GDM1 (cell line): ENCODE measurements around the gene ACBD6.
"Not testable (repeated sequence)": the region's sequence is repeated elsewhere in the genome, so short reads cannot be mapped to it uniquely, and the experiment has no call there.

Experiments used
- DNase-seq: peaks from one replicate; lab custom pipeline; 2025; lab: John Stamatoyannopoulos, UW

Gene ACBD6

DNA sequence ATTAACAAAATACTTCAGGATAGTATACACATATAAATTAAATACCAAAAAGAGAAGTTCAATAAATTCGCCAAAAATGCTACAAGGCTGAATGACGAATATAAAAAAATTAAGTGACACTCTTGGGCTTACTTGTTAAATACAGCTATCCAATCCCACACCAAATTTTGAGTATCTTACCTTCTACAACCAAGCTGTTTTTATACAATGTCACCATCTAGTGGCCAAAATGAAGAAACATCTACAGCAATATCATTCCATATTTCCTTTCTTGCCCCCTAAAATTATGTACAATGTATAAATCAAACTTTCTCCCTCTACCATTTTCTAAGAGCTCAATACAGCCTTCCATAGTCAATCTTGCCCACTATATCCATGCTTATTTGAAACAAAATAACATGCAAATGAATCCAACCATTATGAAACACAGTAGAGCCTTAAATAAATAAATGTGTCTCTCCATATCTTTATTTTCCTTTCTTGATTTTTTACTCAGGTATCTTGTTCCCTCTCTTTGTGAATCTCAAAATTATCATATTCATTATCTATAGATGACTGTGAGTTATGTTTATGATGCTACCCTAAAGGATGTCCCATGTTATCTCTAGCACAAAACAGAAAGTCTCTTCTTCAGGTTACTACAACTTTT, 86.3 kb downstream of the ACBD6 start:
- no peak for DNase-seq

DNA sequence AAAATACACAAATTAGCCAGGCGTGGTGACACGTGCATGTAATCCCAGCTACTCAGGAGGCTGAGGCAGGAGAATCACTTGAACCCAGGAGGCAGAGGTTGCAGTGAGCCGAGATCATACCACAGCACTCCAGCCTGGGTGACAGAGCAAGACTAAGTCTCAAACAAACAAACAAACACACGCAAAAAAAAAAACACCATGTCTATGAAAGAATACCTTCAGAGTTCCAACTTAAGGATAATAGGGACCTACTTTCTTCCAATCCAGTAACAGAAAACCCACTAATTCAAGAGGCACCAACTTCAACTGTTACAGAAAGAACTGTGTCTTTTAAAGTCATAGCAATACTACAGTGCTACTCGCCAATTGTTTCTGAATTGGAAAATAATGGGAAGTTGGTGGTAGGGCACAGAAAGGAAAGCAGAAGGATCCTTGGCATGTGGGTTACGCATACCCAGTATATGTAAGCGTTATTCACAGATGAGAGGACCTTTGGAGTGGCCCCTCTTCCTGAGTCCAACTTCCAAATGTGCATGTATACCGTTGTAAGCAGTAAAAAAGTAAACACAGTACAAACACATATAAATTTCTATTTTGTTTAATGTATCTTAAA, 87.0 kb downstream of the ACBD6 start:
- DNase-seq = no peak

DNA sequence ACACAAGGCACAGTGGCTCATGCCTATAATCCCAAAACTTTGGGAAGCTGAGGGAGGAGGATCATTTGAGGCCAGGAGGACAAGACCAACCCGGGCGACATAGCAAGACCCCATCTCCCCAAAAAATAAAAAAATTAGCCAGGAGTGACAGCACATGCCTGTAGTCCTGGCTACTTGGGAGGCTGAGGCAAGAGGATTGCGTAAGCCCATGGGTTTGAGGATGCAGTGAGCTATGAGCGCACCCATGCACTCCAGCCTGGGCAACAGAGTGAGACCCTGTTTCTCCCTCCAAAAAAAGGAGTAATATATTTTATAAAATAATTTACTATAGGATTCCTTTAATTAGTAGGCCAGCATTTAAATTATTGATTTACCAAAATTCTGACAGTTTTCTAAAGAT, 89.8 kb downstream of the ACBD6 start:
- no peak for DNase-seq

DNA sequence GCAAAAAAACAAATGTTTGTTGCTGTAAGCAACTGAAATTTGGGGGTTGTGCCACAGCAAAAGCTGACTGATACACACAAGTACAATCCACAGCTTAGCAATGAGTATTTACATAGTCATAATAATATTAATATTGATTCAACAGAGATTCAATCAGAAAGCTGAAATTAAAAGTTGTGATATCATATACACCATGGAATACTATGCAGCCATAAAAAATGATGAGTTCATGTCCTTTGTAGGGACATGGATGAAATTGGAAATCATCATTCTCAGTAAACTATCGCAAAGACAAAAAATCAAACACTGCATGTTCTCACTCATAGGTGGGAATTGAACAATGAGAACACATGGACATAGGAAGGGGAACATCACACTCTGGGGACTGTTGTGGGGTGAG, 94.2 kb downstream of the ACBD6 start:
- DNase-seq = not testable (repeated sequence)

GRCh38 chr1:180407051-180407450, 95.3 kb downstream of the ACBD6 start:
- DNase-seq = no peak

- no peak for DNase-seq
Measured at GRCh38 chr1:180402551-180402950, 99.8 kb downstream of the ACBD6 start.

GRCh38 chr1:180402001-180402400, 100.4 kb downstream of the ACBD6 start:
- no peak for DNase-seq

DNA sequence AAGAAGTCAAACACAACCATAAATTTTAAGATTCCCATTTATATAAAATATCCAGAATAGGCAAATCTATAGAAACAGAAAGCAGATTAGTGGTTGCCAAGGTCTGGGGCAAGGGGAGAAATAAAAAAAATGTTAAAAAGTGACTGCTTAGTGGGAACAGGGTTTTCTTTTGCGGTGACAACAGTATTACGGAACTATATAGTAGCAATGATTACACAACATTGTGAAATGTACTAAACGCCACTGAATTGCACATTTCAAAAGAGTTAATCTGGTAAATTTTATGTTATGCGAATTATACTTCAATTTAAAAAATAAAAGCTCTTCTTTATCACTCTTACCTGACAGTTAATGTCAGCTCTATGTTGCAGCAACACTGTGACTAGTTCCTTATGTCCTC, 105.2 kb downstream of the ACBD6 start:
- no peak for DNase-seq

DNA sequence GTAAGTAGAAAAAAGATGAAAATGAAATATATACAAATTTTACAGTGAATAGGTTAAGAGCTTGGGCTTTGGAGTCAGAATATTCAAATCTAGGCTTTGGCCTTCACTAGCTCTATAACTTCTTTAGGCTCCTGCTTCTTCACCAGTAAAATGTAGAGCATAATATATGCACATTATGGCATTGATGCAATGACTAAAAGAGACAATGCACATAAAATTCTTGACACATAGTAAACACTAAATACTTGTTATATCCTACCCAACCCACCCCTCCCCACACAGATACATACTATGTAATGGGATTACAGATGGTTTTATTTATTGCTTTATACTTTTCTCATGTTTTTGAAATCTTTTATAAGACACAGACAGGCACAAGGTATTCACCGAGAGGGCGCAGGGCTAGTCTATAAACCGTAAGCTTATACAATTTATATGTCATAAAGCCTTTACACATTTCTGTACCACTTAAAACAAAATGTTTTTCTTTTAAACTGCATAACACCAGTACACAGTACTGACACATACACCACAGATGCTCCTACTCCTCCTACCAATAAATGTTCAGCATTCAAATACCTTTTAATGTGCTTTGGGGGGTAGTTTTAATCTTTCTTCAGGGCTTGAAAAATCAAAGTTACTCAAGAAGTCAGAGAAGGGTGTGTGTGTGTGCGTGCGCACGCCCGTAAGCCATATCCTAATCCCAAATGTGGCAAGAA, 109.8 kb downstream of the ACBD6 start:
- no peak for DNase-seq

- no peak for DNase-seq
Measured at GRCh38 chr1:180392020-180392419, 110.4 kb downstream of the ACBD6 start.

- DNase-seq = no peak
Measured at GRCh38 chr1:180387413-180387812, 115.0 kb downstream of the ACBD6 start.

DNA sequence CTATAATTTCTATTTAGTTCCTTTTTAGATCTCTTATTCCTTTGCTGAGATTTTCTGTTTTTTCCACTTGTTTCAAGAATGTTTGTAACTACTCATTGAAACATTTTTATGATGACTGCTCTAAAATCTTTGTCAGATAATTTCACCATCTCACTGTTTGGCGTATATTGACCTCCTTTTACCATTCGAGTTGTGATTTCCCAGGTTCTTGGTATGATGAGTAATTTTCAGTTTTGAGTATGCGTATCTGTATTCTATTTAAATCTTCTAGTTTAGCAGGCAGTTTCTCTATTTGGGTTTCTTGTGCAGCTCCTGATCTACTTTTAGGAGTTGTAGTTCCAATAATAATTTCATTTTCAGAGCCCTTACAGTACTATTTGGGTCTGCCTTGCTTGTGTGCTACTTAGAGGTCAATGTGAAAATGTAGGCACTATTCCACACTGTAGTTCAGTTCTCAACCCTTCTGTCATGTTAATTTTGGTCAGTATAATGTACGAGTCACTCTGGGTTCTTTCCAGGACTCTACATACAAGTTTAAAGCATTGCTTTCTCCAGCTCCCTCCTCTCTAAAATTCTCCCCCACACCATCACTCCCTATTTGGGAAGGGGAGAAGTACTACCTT, 115.5 kb downstream of the ACBD6 start:
- no peak for DNase-seq

- DNase-seq = no peak
Measured at GRCh38 chr1:180385144-180385543, 117.2 kb downstream of the ACBD6 start.

DNA sequence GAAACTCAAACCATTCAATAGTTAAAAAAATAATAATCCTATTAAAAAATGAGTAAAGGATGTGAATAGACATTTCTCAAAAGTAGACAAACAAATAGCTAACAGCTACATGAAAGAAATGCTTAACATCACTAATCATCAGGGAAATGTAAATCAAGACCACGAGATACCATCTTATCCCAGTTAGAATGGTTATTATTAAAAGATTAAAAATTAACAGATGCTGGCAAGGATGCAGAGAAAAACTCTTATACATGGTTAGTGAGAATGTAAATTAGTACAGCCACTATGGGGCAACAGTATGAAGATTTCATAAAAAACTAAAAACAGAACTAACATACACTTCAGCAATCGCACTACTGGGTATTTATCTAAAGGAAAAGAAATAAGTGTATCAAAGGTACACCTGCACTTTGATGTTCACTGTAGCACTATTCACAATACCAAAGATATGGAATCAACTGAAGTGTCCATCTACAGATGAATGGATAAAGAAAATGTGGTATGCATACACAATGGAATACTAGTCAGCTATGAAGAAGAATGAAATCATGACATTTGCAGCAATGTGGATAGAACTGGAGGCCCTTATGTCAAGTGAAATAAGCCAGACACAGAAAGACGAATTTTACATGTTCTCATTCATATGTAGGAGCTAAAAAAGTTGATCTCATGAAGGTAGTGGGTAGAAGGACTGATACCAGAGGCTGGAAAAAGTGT, 117.9 kb downstream of the ACBD6 start:
- no peak for DNase-seq

DNA sequence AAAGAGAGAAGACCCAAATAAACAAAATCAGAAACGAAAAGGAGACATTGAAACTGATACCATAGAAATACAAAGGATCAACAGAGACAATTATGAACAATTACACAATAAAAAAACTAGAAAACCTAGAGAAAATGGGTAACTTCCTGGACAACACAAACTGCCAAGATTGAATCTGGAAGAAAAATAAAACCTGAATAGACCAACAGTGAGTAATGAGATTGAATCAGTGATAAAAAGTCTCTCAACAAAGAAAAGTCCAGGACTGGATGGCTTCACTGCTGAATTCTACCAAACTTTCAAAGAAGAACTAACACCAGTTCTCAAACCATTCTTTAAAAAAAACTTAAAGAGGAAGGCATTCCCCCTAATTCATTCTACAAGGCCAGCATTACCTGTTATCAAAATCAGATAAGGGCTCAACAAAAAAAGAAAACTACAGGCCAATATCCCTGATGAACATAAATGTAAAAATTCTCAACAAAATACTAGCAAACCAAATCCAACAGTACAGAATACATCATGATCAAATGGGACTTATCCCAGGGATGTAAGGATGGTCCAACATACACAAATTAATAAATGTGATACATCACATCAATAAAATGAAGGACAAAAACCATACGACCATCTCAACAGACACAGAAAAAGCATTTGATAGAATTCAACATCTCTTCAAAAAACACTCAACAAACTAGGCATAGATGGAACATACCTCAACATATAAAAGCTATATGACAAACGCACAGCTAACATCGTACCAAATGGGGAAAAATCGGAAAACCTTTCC, 119.9 kb downstream of the ACBD6 start:
- DNase-seq = no peak

DNA sequence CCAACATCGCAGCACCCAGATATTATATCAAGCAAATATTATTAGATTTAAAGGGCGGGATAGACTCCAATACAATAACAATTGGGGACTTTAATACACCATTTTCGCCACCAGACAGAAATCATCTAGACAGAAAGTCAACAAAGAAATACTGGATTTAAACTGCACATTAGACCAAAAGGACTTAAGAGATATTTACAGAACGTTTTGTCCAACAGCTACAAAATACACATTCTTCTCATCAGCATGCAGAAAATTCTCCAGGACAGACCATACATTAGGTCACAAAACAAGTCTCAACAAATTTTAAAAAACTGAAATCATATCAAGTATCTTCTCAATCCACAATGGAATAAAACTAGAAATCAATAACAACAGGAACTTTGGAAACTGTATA, 121.2 kb downstream of the ACBD6 start:
- no peak for DNase-seq

DNA sequence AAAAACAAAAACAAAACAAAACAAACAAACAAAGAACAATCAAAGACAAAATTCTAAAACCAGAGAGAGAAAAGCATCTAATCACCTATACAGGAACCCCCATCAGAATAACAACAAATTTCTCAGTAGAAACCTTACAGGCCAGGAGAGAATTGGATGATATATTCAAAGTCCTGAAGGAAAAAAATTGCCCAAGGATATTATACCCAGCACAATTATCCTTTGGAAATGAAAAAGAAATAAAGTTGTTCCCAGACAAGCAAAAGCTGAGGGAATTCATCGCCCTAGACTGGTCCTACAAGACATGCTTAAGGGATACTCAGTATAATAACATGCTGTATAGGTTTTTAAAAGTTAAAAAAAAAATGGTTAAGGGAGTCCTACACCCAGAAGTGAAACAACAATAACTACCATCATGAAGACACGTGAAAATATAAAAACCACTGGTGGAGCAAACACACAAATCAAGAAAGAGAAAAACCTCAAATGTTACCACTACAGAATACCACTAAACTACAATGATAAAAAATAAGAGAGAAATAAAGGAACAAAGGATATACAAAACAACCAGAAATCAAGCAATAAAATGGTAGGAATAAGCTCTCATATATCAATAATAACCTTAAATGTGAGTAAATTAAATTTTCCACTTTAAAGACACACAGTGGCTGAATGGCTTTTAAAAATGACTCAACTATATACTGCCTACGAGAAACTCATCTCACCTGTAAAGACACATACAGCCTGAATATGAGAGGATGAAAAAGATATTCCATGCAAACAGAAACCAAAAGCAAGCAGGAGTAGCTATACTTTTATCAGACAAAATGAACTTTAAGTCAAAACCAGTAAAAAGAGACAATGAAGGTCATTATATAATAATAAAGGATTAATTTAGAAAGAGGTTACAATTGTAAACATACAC, 121.9 kb downstream of the ACBD6 start:
- DNase-seq = no peak

- DNase-seq = no peak
Measured at GRCh38 chr1:180376800-180377199, 125.6 kb downstream of the ACBD6 start.

DNA sequence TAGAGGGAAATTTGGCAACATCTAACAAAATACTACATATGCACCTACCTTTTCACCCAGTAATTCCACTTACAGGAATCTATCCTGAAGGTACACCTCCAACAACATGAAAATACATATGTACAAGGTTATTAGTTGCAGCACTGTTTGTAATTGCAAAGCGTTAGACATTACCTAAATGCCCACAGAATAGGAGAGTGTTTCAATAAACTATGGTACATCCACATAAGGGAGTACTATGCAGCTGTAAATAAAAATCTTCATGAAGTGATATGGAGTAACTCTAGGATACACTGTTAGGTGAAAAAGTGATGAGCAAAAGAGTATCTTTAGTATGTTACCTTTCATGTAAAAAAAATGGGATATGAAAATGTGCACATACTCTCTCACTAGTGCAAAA, 126.1 kb downstream of the ACBD6 start:
- no peak for DNase-seq

GRCh38 chr1:180372728-180373127, 129.6 kb downstream of the ACBD6 start:
- DNase-seq = no peak
